GM12872 (cell line): ENCODE results near the gene CDC5L.

Experiments used
- TF ChIP-seq, protein P1 (sequence below): IDR thresholded peaks from 3 replicates; pipeline ENCODE4 v1.5.1; 2011; ENCODE audit warnings: low read depth, mild to moderate bottlenecking, low read length, moderate library complexity; ENCODE audit not compliant: insufficient read depth

Gene CDC5L

DNA sequence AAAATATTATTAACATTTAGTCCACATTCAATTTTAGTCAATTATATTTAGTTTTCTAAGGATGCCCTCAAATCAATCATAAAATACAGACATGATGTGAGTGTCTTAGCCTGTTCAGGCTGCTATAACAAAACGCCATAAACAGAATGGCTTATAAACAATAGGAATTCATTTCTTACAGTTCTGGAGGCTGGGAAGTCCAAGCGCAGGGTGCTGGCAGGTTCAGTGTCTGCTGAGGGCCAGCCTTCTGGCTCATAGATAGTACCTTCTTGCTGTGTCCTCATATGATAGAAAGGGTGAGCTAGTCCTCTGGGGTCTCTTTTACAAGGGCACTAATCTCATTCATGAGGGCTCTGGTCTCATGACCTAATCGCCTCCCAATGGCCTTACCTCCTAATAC is 10.0 kb upstream of the CDC5L start:
- TF ChIP-seq, protein P1, sequence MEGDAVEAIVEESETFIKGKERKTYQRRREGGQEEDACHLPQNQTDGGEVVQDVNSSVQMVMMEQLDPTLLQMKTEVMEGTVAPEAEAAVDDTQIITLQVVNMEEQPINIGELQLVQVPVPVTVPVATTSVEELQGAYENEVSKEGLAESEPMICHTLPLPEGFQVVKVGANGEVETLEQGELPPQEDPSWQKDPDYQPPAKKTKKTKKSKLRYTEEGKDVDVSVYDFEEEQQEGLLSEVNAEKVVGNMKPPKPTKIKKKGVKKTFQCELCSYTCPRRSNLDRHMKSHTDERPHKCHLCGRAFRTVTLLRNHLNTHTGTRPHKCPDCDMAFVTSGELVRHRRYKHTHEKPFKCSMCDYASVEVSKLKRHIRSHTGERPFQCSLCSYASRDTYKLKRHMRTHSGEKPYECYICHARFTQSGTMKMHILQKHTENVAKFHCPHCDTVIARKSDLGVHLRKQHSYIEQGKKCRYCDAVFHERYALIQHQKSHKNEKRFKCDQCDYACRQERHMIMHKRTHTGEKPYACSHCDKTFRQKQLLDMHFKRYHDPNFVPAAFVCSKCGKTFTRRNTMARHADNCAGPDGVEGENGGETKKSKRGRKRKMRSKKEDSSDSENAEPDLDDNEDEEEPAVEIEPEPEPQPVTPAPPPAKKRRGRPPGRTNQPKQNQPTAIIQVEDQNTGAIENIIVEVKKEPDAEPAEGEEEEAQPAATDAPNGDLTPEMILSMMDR: no peak

- TF ChIP-seq, protein P1: no peak
These were observed 9.5 kb upstream of the CDC5L start for GRCh38 chr6:44377971-44378370.

- TF ChIP-seq, protein P1: no peak
These were observed 5.8 kb upstream of the CDC5L start for GRCh38 chr6:44381739-44382138.

GRCh38 chr6:44386364-44386928 is 1.1 kb upstream of the CDC5L start:
- TF ChIP-seq, protein P1: no peak

GRCh38 chr6:44386929-44387345 is 569 bp upstream of the CDC5L start:
- TF ChIP-seq, protein P1: no peak

GRCh38 chr6:44388135-44388487 is 605 bp downstream of the CDC5L start:
- TF ChIP-seq, protein P1: no peak

DNA sequence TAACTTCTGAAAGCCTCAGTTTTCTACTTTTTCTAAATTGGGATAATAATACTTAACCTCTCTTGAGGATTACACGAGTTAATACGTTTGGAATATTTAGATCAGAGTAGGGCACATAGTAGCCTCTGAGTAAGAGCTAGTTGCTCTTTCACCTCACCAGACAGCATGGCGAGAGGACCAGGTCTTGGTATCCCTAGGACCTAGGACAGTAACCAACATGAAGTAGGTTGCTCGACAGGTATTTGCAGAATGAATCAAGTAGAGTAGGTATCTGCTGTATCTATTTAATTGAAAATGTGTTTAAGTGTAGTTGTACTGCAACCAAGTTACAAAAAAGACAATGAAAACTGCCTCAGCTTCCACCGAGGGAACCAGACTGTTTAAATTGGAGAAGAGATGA is 1.4 kb downstream of the CDC5L start:
- TF ChIP-seq, protein P1: no peak
